Endometrium (tissue), 2 donors: ENCODE results near the gene VSIG10L.

Experiments
- FAIRE-seq: peaks from 2 replicates; lab custom pipeline; 2012; peaks lifted over from hg19 to GRCh38; lab: Jason Lieb, UNC
- donor health status: control.
- donor health status: control.

VSIG10L gene

DNA sequence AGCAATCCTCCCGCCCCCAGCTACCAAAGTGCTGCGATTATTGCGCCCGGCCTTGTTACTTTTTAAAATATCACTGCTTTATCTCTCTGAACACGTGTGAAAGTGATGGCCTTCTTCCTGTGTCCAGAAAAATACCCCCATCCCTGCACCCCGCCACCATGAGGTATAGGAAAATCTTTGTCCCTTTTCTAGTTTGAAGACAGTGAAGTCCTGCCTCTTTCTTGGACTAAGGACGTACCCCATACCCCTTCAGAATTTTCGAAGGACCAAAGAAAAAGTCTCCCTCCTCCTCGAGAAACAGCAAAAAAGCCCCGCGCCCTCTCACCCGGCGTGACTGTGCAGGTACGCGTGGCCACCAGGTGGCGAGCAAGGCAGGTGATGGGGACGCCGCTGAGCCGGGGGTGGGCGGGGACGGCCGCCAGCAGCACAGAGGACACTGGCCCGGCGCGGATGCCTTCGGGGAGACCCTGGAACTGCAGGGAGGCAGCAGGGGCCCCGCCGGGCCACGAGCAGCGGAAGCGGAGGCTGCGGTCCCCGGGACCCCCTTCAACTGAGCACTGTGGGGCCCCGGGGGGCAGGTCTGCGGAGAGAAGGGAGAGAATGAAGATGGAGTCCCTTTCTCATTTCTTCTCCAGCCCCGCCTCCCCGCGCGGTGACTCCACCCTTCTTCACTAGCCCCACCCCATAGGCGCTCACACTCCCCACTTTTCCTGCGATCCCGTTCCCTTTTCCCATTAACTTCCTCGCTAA, 3.2 kb downstream of the VSIG10L start:
- no peak for FAIRE-seq

- no peak for FAIRE-seq
Observed at GRCh38 chr19:51337861-51338562, 3.9 kb downstream of the VSIG10L start.

DNA sequence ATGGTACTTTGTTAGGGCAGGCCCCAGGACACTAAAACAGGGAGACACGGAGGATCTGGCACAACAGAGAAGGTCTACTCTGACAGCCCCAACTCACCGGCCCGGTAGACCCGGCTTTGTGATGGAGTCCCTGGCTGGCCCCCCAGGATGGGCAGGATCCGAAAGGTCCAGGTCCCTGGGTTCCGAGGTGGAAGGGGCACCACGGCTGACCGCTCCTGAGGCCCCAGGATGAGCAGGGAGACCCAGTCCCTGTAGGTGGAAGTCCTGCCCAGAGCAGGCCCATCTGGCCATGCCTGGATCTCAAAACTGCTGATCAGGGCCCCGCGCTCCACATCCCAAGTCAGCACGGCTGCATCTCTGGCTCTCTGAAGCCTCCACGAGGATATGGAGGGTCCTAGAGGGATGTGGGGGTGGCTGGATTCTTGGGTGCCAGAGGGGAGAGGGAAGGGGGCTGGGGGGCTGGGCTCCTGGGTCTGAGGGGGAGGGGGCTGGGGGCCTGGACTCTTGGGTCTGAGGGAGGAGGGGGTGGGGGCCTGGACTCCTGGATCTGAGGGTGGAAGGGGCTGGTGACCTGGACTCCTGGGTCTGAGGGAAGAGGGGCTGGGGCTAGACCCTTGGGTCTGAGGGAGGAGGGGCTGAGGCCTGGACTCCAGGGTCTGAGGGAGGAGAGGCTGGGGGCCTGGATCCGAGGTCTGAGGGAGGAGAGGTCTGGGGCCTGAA, 4.6 kb downstream of the VSIG10L start:
- FAIRE-seq: no peak

GRCh38 chr19:51333836-51334460, 8.0 kb downstream of the VSIG10L start:
- no peak for FAIRE-seq

GRCh38 chr19:51331716-51332115, 10.2 kb downstream of the VSIG10L start:
- no peak for FAIRE-seq

DNA sequence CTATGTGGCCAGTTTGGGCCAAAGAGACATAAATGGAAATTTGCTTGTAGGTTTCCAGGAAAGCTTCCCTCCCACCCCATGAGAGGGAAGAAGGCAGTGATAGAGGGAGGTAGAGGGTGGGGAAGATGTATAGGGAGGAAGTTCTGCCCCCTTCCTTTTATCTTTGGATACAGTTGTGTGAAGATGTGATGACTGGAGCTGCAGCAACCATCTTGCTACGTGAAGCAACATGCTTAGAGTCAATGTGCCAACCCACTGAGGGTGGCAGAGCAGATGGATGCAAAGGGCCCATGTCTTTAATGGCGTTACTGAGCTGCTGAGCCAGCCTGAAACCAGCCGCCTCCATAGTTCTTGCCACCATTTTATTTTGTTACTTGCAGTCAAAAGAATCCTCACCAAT, 10.7 kb downstream of the VSIG10L start:
- no peak for FAIRE-seq

- no peak for FAIRE-seq
Observed at GRCh38 chr19:51330366-51330765, 11.6 kb downstream of the VSIG10L start.

DNA sequence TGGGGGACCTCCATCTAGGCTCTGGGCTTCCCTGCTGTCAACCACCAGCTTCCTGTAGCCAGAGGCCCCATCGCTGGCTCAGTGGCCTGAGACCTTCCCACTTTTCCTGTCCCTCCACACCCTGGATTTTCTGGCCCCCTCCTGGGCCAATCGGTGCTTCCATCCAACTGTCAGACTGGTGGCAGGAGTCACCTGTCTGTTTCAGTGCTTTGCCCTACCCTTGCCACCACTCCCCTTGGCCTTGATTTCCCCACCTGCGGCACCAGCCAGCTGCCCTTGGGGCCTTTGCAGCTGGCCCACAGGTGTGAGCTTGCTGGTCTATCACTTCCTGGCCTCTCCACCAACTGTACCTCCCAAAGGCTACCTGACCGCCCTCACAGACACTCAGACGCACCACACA, 12.5 kb downstream of the VSIG10L start:
- no peak for FAIRE-seq

DNA sequence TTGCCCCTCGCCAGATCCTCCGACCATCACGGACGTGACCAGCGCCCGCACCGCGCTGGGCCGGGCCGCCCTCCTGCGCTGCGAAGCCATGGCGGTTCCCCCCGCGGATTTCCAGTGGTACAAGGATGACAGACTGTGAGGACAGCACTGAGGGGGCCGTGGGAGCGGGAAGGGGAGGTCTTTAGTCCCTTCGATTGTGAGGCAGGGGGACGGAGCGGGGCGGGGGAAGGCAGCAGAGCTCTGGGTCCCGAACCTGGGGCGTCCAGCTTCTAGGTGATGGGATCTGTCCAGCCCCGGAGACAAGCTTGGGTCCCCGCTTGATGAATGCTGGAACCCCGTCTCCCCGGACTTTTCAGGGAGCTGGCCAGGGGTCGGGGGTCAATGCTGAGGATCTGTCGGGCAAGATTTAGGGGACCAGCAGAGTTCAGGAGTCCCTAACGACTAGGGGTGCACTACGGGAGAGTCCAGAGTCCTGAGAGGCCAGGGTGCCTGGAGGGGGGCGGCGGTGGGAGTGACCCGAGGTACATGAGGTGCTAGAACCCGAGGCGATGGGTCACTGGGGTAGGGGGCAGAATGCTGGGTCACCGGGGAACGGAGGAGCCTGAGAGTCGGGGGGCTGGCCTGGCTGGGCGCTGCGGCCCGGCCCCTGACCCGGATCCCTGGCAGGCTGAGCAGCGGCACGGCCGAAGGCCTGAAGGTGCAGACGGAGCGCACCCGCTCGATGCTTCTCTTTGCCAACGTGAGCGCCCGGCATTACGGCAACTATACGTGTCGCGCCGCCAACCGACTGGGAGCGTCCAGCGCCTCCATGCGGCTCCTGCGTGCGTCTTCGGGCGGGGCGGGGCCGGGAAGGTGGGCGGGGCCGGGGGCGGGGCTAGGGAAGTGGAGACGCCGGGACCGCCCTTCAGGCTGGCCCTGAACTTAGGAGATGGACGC, 14.6 kb downstream of the VSIG10L start:
- no peak for FAIRE-seq

- FAIRE-seq: no peak
Observed at GRCh38 chr19:51326216-51327065, 15.5 kb downstream of the VSIG10L start.

DNA sequence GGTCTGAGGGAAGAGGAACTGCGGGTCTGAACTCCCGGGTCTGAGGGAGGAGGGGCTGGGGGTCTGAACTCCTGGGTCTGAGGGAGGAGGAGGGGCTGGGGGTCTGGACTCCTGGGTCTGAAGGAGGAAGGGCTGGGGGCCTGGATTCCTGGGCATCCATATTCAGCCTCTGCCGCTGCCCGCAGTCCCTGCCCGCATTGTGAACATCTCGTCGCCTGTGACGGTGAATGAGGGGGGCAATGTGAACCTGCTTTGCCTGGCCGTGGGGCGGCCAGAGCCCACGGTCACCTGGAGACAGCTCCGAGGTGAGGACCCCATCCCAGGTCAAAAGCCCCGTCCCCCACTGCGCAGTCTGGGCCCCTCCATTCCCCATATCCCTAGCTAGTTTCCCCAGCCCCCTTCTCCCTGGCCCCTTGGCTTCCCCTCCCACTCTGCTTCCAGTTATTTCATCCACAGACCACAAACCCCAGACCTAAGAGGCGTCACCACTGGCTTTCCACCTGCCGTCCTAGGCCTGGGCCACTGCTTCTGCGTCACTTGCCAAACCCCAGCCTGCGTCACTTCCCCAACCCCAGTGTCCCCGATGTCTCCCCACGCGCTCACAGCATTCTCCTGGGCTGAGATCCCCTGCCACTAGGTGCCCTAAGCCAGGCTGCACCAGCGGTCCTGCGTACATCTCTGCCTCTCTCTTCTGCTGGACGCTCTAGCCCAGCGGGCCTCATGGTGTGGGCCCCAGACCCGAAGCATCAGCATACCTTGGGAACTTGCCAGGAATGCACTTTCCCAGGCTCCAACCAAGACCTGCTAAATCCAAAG, 16.6 kb downstream of the VSIG10L start:
- FAIRE-seq: no peak

- FAIRE-seq: no peak
Observed at GRCh38 chr19:51324167-51324481, 17.8 kb downstream of the VSIG10L start.

DNA sequence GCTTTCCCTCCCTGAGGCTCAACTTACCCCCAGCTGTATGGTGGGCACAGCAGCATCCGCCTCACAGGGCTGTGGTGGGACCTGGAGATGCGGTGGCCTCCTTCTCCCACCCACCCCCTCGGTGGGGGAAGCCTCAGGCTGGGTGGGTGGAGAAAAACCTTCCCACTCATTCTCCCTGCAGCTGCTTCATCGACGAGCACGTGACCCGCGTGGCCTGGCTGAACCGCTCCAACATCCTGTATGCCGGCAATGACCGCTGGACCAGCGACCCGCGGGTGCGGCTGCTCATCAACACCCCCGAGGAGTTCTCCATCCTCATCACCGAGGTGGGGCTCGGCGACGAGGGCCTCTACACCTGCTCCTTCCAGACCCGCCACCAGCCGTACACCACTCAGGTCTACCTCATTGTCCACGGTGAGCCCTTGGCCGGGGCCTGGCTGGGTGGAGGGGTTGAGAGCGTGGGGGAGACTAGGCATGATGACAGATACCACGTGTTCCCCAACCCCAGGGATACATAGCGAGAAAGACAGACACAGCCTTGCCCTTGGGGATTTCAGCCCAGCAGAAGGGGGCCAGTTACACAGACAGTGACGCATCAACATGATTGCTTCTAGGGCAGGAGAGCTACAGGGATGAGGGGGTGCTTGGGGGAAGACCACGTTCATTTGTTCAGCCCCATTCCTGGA, 18.3 kb downstream of the VSIG10L start:
- FAIRE-seq: no peak

- no peak for FAIRE-seq
Observed at GRCh38 chr19:51321799-51322198, 20.1 kb downstream of the VSIG10L start.

GRCh38 chr19:51320280-51320657, 21.7 kb downstream of the VSIG10L start:
- no peak for FAIRE-seq

GRCh38 chr19:51319649-51320279, 22.2 kb downstream of the VSIG10L start:
- FAIRE-seq: no peak

- no peak for FAIRE-seq
Observed at GRCh38 chr19:51318687-51319648, 23.0 kb downstream of the VSIG10L start.

DNA sequence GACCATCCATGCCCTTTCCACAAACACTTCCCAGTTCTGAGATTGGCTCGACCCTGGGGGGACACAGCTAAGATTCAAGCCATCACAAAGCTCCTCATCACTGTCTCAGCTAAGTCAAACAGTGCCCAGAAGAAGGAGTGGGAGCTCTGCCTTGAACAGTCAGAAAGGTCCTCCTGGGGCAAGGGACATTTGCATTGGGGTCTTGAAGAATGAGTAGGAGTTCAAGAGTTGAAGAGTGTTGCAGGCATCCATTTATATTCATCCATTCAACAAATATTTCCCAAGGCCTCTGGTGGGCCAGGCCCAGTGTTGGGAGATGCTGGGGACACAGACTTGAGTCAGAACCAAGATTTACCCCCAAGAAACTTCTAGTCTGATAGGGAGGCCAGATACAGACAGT, 24.0 kb downstream of the VSIG10L start:
- no peak for FAIRE-seq
